Astrocyte (in vitro differentiated cells and primary cell): ENCODE measurements around the gene APOBEC3F. TPM values are rescaled to one million over a fixed set of nuclear protein-coding genes. Genes with fewer than 3 reads are reported as not detected.
"Not testable (repeated sequence)": the region's sequence is repeated elsewhere in the genome, so short reads cannot be mapped to it uniquely, and the experiment has no call there.

Experiments used
- DNase-seq: peaks from one replicate; pipeline ENCODE4 v3.0.0-alpha.2; 2010; ENCODE audit warnings: low read depth
- FAIRE-seq: peaks from 2 replicates; lab custom pipeline; 2011; peaks lifted over from hg19 to GRCh38; lab: Jason Lieb, UNC
- H2AFZ ChIP-seq: 2 replicates; pipeline ENCODE4 v1.6.0; 2012; ENCODE audit warnings: low read depth, low read length, inconsistent platforms
- H3K27ac ChIP-seq: 2 replicates; pipeline ENCODE4 v1.5.1; 2011; ENCODE audit warnings: low read depth, low read length, inconsistent platforms
- H3K27me3 ChIP-seq: 2 replicates; pipeline ENCODE4 v1.6.0; 2011; ENCODE audit warnings: low read length, inconsistent platforms; ENCODE audit not compliant: insufficient read depth
- H3K36me3 ChIP-seq: 2 replicates; pipeline ENCODE4 v1.5.1; 2011; ENCODE audit warnings: low read length, inconsistent platforms; ENCODE audit not compliant: insufficient read depth
- H3K4me1 ChIP-seq: 2 replicates; pipeline ENCODE4 v1.5.1; 2011; ENCODE audit warnings: low read length, inconsistent platforms; ENCODE audit not compliant: insufficient read depth
- H3K4me2 ChIP-seq: 2 replicates; pipeline ENCODE4 v1.6.0; 2012; ENCODE audit warnings: low read length, inconsistent platforms
- H3K4me3 ChIP-seq: 2 replicates; pipeline ENCODE4 v1.5.1; 2011; ENCODE audit warnings: low read depth, mild to moderate bottlenecking, low read length, inconsistent platforms; ENCODE audit not compliant: insufficient read depth
- H3K79me2 ChIP-seq: 2 replicates; pipeline ENCODE4 v1.6.0; 2012; ENCODE audit warnings: mild to moderate bottlenecking, low read length, inconsistent platforms; ENCODE audit not compliant: insufficient read depth
- H3K9ac ChIP-seq: 2 replicates; pipeline ENCODE4 v1.6.0; 2012; ENCODE audit warnings: mild to moderate bottlenecking, low read length, inconsistent platforms
- H3K9me3 ChIP-seq: 2 replicates; pipeline ENCODE4 v1.5.1; 2012; ENCODE audit warnings: low read depth, mild to moderate bottlenecking, low read length, inconsistent platforms; ENCODE audit not compliant: insufficient read depth
- H4K20me1 ChIP-seq: 2 replicates; pipeline ENCODE4 v1.6.0; 2012; ENCODE audit warnings: low read length, inconsistent platforms; ENCODE audit not compliant: insufficient read depth
- H3K27ac Mint-ChIP-seq: one replicate; pipeline ENCODE4 v1.8.0; 2021; ENCODE audit warnings: mild to moderate bottlenecking, mixed read lengths; ENCODE audit not compliant: unreplicated experiment
- H3K27me3 Mint-ChIP-seq: one replicate; pipeline ENCODE4 v1.8.0; 2021; ENCODE audit warnings: low read depth, mixed read lengths; ENCODE audit not compliant: unreplicated experiment
- H3K36me3 Mint-ChIP-seq: one replicate; pipeline ENCODE4 v1.8.0; 2021; ENCODE audit warnings: low read depth, mixed read lengths; ENCODE audit not compliant: unreplicated experiment
- H3K4me1 Mint-ChIP-seq: one replicate; pipeline ENCODE4 v1.8.0; 2021; ENCODE audit warnings: low read depth, mixed read lengths; ENCODE audit not compliant: unreplicated experiment
- H3K4me3 Mint-ChIP-seq: one replicate; pipeline ENCODE4 v1.8.0; 2021; ENCODE audit warnings: mild to moderate bottlenecking, moderate library complexity, mixed read lengths; ENCODE audit not compliant: unreplicated experiment
- H3K9me3 Mint-ChIP-seq: one replicate; pipeline ENCODE4 v1.8.0; 2021; ENCODE audit warnings: mild to moderate bottlenecking, mixed read lengths; ENCODE audit not compliant: unreplicated experiment
- CTCF ChIP-seq: IDR thresholded peaks from 2 replicates; pipeline ENCODE4 v1.5.1; 2011; ENCODE audit warnings: low read depth, mild to moderate bottlenecking, inconsistent platforms, low read length, moderate library complexity; ENCODE audit not compliant: insufficient read depth
- EZH2 ChIP-seq: IDR thresholded peaks from 2 replicates; pipeline ENCODE4 v1.6.1; 2012; ENCODE audit warnings: mild to moderate bottlenecking, low read length, inconsistent platforms; ENCODE audit not compliant: insufficient read depth
- total RNA-seq: library from RNA; stranded (reverse); gene quantifications from 2 replicates; pipeline ENCODE4 v1.2.1, GENCODE V29; 2021

Gene APOBEC3F
- total RNA-seq, 1 donor from 2014 or later, result 10.4 TPM

DNA sequence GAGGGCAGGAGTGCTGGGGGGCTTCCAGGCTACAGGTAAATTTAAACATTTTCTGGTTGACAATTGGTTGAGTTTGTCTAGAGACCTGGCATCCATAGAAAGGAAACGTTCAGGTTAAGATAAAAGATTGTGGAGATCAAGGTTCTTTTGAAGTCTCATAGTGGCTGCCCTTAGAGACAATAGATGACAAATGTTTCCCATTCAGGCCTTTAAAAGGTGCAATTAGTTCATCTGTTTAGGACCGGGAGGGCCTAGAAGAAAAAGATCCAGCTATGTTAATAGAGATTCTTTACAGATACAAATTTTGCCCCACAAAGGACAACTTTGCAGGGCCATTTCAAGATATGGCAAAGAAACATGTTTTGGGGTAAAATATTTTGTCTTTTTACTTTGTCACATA, 3.6 kb upstream of the APOBEC3F start:
- not testable (repeated sequence) for H3K9me3 ChIP-seq, H3K9me3 Mint-ChIP-seq, H3K27me3 ChIP-seq, H3K27ac Mint-ChIP-seq, H3K9ac ChIP-seq, H3K27ac ChIP-seq, DNase-seq, FAIRE-seq, H4K20me1 ChIP-seq, H3K36me3 Mint-ChIP-seq, H3K79me2 ChIP-seq, H3K27me3 Mint-ChIP-seq, H3K4me3 ChIP-seq, H3K4me2 ChIP-seq, H2AFZ ChIP-seq, H3K4me1 Mint-ChIP-seq, H3K4me3 Mint-ChIP-seq, H3K4me1 ChIP-seq, H3K36me3 ChIP-seq

DNA sequence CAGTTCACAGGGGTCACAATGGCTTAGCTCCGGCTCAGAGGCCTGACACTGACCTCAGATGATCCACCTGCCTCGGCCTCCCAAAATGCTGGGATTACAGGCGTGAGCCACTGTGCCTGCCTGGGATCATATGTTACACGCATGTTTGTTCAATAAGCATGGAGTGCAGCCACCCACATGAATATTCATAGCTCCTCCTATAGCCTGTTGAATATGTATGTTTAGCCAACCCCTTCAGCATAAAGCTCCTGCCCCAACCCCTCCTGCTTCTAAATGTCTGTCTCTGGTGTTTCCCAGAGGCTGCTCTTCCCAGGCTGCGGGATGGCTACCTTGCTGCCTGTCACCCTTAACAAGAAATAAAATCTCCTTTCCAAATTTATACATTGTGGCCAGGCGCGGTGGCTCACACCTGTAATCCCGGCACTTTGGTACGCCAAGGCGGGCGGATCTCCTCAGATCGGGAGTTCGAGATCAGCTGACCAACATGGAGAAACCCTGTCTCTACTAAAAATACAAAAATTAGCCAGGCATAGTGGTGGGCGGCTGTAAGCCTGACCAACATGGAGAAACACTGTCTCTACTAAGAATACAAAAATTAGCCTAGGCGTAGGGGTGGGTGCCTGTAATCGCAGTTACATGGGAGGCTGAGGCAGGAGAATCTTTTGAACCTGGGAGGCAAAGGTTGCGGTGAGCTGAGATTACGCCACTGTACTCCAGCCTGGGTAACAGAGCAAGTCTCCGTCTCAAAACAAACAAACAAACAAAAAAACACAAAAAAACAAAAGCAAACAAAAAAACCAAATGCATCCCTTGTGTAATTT, 1.1 kb upstream of the APOBEC3F start:
- H3K27me3 Mint-ChIP-seq, result no peaks in the 10 kb centered on the region
- no peak overlapping the region for H2AFZ ChIP-seq
- no peaks in the 10 kb centered on the region for H3K9me3 ChIP-seq
- H3K79me2 ChIP-seq, result peaks cover 4% of the 10 kb centered on the region
- no peak overlapping the region for H3K9ac ChIP-seq
- H3K9me3 Mint-ChIP-seq, result no peaks in the 10 kb centered on the region
- no peak overlapping the region for H3K27ac ChIP-seq
- H3K27ac Mint-ChIP-seq, result no peak overlapping the region
- no peak overlapping the region for H3K4me3 ChIP-seq
- H3K4me1 ChIP-seq, result peaks cover 6% of the 10 kb centered on the region
- peaks cover 4% of the 10 kb centered on the region for H3K36me3 Mint-ChIP-seq
- H3K4me1 Mint-ChIP-seq, result peaks cover 9% of the 10 kb centered on the region
- no peaks in the 10 kb centered on the region for H4K20me1 ChIP-seq
- no peaks in the 10 kb centered on the region for H3K36me3 ChIP-seq
- FAIRE-seq (no peak), DNase-seq (no peak)
- TF ChIP-seq CTCF, result no peak
- no peak for TF ChIP-seq EZH2
- H3K27me3 ChIP-seq, result no peaks in the 10 kb centered on the region
- H3K4me3 Mint-ChIP-seq, result peak overlapping the region; percentile 77
- peak overlapping the region; percentile 86 for H3K4me2 ChIP-seq

- H3K4me3 ChIP-seq, H3K9me3 Mint-ChIP-seq, H2AFZ ChIP-seq, H3K9ac ChIP-seq, H3K27ac Mint-ChIP-seq, H3K9me3 ChIP-seq, FAIRE-seq, H3K27ac ChIP-seq, H3K36me3 ChIP-seq, H3K4me1 Mint-ChIP-seq, H4K20me1 ChIP-seq, H3K79me2 ChIP-seq, H3K27me3 Mint-ChIP-seq, H3K4me1 ChIP-seq, DNase-seq, H3K36me3 Mint-ChIP-seq, H3K27me3 ChIP-seq: not testable (repeated sequence)
- peak overlapping the region; percentile 86 for H3K4me2 ChIP-seq
- peak overlapping the region; percentile 77 for H3K4me3 Mint-ChIP-seq
Observed at GRCh38 chr22:39040155-39040537, 518 bp upstream of the APOBEC3F start.
